ENCODE results near the gene PARP2. TPM values are rescaled to one million over a fixed set of nuclear protein-coding genes. Genes with fewer than 3 reads are reported as not detected.
A peak's percentile ranks its signal among the peaks of the same experiment; 100 is the strongest.

PARP2 gene
- total and polyA plus RNA-seq, 11 donors: 6.8 to 21.1 (median 16.2) TPM

GRCh38 chr14:20317720-20318119, 25.7 kb upstream of the PARP2 start:
- intact Hi-C loops (cut with DNase I): no loop called here
- H3K27me3 ChIP-seq: no peaks in the 10 kb centered on the region
- H3K4me3 ChIP-seq: no peak overlapping the region
- peaks cover 3 to 98% (median 89%) of the 10 kb centered on the region in 9 donors for H3K36me3 ChIP-seq
- 92 to 98% (median 97%) methylated on average over 16 of the region's 16 CpGs for WGBS, 4 donors
- no peaks in the 10 kb centered on the region for H3K9me3 ChIP-seq
- DNase-seq (no peak), ATAC-seq (no peak)
- no peaks in the 10 kb centered on the region for H3K4me1 ChIP-seq
- H3K27ac ChIP-seq: no peak overlapping the region
- TF ChIP-seq CTCF (IDR thresholded peaks at IDR 0.05) (no peak), POLR2A (IDR thresholded peaks at IDR 0.05) (no peak)

GRCh38 chr14:20327005-20327869, 16.2 kb upstream of the PARP2 start:
- no peak overlapping the region for H3K4me3 ChIP-seq
- H3K4me1 ChIP-seq: peaks cover 0 to 29% (median 13%) of the 10 kb centered on the region in 12 donors
- H3K27ac ChIP-seq: peak overlapping the region in 3 of 12 donors; percentile 6 to 51 (median 40)
- ATAC-seq (peak in 2 of 4 donors; percentile 48 to 58), DNase-seq (peak in 1 of 5 donors; percentile 33)
- no peaks in the 10 kb centered on the region for H3K27me3 ChIP-seq
- WGBS, 4 donors: 41 to 50% (median 45%) methylated on average over 8 of the region's 8 CpGs
- peaks cover 0 to 65% (median 58%) of the 10 kb centered on the region in 9 donors for H3K36me3 ChIP-seq
- H3K9me3 ChIP-seq: no peaks in the 10 kb centered on the region
- TF ChIP-seq POLR2A (IDR thresholded peaks at IDR 0.05): no peak
- peak; percentile 67 to 88 (median 80) for TF ChIP-seq CTCF (IDR thresholded peaks at IDR 0.05)
- intact Hi-C loops (cut with DNase I): loop anchor here in 9 of 10 donors (1.0 to 5.0 kb wide), 8 partner anchors 16 to 365 kb away; partner anchors contain the start of genes RNASE4 (in 2 of the 9), ANG (in 1 of the 9) and PARP2 (in 1 of the 9)

- DNase-seq (no peak), ATAC-seq (no peak)
- Histone ChIP-seq H3K27ac (no peak overlapping the region), H3K4me3 (no peak overlapping the region), H3K4me1 (peaks cover 0 to 34% (median 20%) of the 10 kb centered on the region in 12 donors), H3K9me3 (no peaks in the 10 kb centered on the region), H3K27me3 (no peaks in the 10 kb centered on the region), H3K36me3 (peaks cover 0 to 50% (median 44%) of the 10 kb centered on the region in 9 donors)
- WGBS, 4 donors: 33 to 51% (median 41%) methylated on average over 2 of the region's 2 CpGs
- intact Hi-C loops (cut with DNase I): loop anchor here in 6 of 10 donors (1.0 to 5.0 kb wide), 5 partner anchors 14 to 364 kb away; partner anchors contain the start of genes RNASE4 (in 2 of the 6), ANG (in 1 of the 6) and PARP2 (in 1 of the 6)
- TF ChIP-seq CTCF (IDR thresholded peaks at IDR 0.05): no peak
- TF ChIP-seq POLR2A (IDR thresholded peaks at IDR 0.05): no peak
These were observed 14.7 kb upstream of the PARP2 start for GRCh38 chr14:20328705-20329104.

- peaks cover 0 to 35% (median 20%) of the 10 kb centered on the region in 12 donors for H3K4me1 ChIP-seq
- WGBS, 4 donors: 43 to 91% (median 85%) methylated on average over 2 of the region's 2 CpGs
These were observed 14.1 kb upstream of the PARP2 start for GRCh38 chr14:20329355-20329754.

More at GRCh38 chr14:20329355-20329754, 14.1 kb upstream of the PARP2 start:
- TF ChIP-seq CTCF (IDR thresholded peaks at IDR 0.05) (no peak), POLR2A (IDR thresholded peaks at IDR 0.05) (no peak)
- intact Hi-C loops (cut with DNase I): loop anchor here in 6 of 10 donors (2.0 to 5.0 kb wide), 4 partner anchors 13 to 363 kb away; partner anchors contain the start of genes RNASE4 (in 2 of the 6), ANG (in 1 of the 6) and PARP2 (in 1 of the 6)
- Histone ChIP-seq H3K4me3 (no peak overlapping the region), H3K36me3 (peaks cover 0 to 45% (median 37%) of the 10 kb centered on the region in 9 donors), H3K27me3 (no peaks in the 10 kb centered on the region), H3K9me3 (no peaks in the 10 kb centered on the region), H3K27ac (no peak overlapping the region)
- DNase-seq (no peak), ATAC-seq (no peak)
